Mesothelial cell of epicardium (in vitro differentiated cells): ENCODE measurements around the gene SLC2A5. TPM values are rescaled to one million over a fixed set of nuclear protein-coding genes. Genes with fewer than 3 reads are reported as not detected.

Experiments used
- DNase-seq, 2 experiments: peaks; one replicate each; pipeline ENCODE4 v3.0.0; 2021; ENCODE audit warnings: low spot score in 2 of 2; ENCODE audit not compliant: unreplicated experiment in 2 of 2
- H3K27ac Mint-ChIP-seq: 2 replicates; pipeline ENCODE4 v1.8.0; 2021; ENCODE audit warnings: mixed read lengths
- H3K27me3 Mint-ChIP-seq: 2 replicates; pipeline ENCODE4 v1.8.0; 2021; ENCODE audit warnings: low read depth, mixed read lengths
- H3K36me3 Mint-ChIP-seq: 2 replicates; pipeline ENCODE4 v1.8.0; 2021; ENCODE audit warnings: mixed read lengths
- H3K4me1 Mint-ChIP-seq: 2 replicates; pipeline ENCODE4 v1.8.0; 2021; ENCODE audit warnings: mixed read lengths
- H3K4me3 Mint-ChIP-seq: 2 replicates; pipeline ENCODE4 v1.8.0; 2021; ENCODE audit warnings: mild to moderate bottlenecking, moderate library complexity, mixed read lengths
- H3K9me3 Mint-ChIP-seq: 2 replicates; pipeline ENCODE4 v1.8.0; 2021; ENCODE audit warnings: mixed read lengths
- CTCF ChIP-seq: fragments of 200-600 bp; sonication (generic); IDR thresholded peaks from one replicate; pipeline ENCODE4 v1.5.0; 2021; ENCODE audit warnings: antibody characterized with exemption; ENCODE audit not compliant: unreplicated experiment
- total RNA-seq: library from RNA; stranded (reverse); gene quantifications from 3 replicates; pipeline ENCODE4 v1.2.1, GENCODE V29; 2021

The SLC2A5 gene
- total RNA-seq, 1 donor from 2014 or later: 0.13 TPM

- Mint-ChIP-seq H3K9me3 (no peaks in the 10 kb centered on the region), H3K27me3 (peaks cover 9% of the 10 kb centered on the region), H3K4me3 (no peak overlapping the region), H3K36me3 (no peaks in the 10 kb centered on the region), H3K27ac (no peak overlapping the region), H3K4me1 (peaks cover 6% of the 10 kb centered on the region)
- TF ChIP-seq CTCF: no peak
- DNase-seq: no peak
Observed at GRCh38 chr1:9048551-9048950, 20.9 kb downstream of the SLC2A5 start.

- TF ChIP-seq CTCF: no peak
- Mint-ChIP-seq H3K4me3 (no peak overlapping the region), H3K9me3 (no peaks in the 10 kb centered on the region), H3K27ac (no peak overlapping the region), H3K27me3 (peaks cover 6% of the 10 kb centered on the region), H3K36me3 (no peaks in the 10 kb centered on the region), H3K4me1 (peaks cover 6% of the 10 kb centered on the region)
- DNase-seq: no peak
Observed at GRCh38 chr1:9047019-9047418, 22.4 kb downstream of the SLC2A5 start.

GRCh38 chr1:9045861-9046510 lies 23.4 kb downstream of the SLC2A5 start:
- TF ChIP-seq CTCF: no peak
- Mint-ChIP-seq H3K4me3 (no peak overlapping the region), H3K27me3 (peaks cover 3% of the 10 kb centered on the region), H3K27ac (no peak overlapping the region), H3K36me3 (no peaks in the 10 kb centered on the region), H3K4me1 (peaks cover 6% of the 10 kb centered on the region), H3K9me3 (no peaks in the 10 kb centered on the region)
- no peak for DNase-seq

GRCh38 chr1:9044236-9044635 lies 25.2 kb downstream of the SLC2A5 start:
- no peak for TF ChIP-seq CTCF
- peaks cover 4% of the 10 kb centered on the region for H3K27me3 Mint-ChIP-seq

GRCh38 chr1:9042272-9042671 lies 27.2 kb downstream of the SLC2A5 start:
- no peaks in the 10 kb centered on the region for H3K36me3 Mint-ChIP-seq
- DNase-seq: no peak
- H3K27me3 Mint-ChIP-seq: peaks cover 4% of the 10 kb centered on the region
- no peaks in the 10 kb centered on the region for H3K4me1 Mint-ChIP-seq
- no peak overlapping the region for H3K4me3 Mint-ChIP-seq
- no peak overlapping the region for H3K27ac Mint-ChIP-seq
- no peak for TF ChIP-seq CTCF
- H3K9me3 Mint-ChIP-seq: no peaks in the 10 kb centered on the region

More at GRCh38 chr1:9044236-9044635, 25.2 kb downstream of the SLC2A5 start:
- Mint-ChIP-seq H3K27ac (no peak overlapping the region), H3K4me1 (peaks cover 6% of the 10 kb centered on the region), H3K36me3 (no peaks in the 10 kb centered on the region), H3K4me3 (no peak overlapping the region), H3K9me3 (no peaks in the 10 kb centered on the region)
- no peak for DNase-seq
